ENCODE data around the gene UBQLN2.
"Not testable (repeated sequence)": the region's sequence is repeated elsewhere in the genome, so short reads cannot be mapped to it uniquely, and the experiment has no call there.

UBQLN2 gene

DNA sequence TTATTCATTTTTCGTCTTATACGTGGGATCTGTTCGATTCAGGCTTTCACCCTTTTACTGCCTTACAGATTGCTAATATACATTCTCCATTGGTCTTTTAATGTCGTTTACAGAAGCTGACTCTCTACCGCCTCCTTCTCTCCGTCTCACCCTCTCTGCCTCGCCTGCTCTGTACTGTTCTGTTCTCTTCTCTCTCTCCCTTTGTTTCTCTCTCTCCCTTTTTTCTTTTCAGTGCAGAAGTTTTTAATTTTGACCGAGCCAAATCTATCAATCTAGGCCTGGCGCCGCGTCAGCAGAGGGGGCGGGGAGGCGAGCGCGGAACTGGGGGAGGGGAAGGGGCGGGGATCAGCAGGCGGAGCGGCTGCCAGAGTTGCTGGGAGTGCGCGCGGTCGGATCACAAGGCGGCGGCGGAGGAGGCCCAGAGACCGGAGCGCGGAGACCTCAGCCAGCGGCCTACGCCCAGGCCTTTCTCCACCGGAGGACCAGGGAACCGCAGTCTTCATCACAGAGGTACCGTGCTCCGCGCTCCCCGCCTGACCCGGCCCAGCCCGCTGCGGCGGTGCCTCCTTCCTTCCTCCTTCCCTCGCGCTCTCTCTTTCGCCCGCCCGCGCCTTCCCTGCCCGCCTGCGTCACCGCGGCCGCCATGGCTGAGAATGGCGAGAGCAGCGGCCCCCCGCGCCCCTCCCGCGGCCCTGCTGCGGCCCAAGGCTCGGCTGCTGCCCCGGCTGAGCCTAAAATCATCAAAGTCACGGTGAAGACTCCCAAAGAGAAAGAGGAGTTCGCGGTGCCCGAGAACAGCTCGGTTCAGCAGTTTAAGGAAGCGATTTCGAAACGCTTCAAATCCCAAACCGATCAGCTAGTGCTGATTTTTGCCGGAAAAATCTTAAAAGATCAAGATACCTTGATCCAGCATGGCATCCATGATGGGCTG, at the start of gene UBQLN2:
UBQLN2 (plus strand) TSS at position 397 of the 931 bp plus-strand sequence; CDS start at position 644, 247 bp downstream.
- DNase-seq (ENCODE audit: low read depth) = peak; percentile 56

DNA sequence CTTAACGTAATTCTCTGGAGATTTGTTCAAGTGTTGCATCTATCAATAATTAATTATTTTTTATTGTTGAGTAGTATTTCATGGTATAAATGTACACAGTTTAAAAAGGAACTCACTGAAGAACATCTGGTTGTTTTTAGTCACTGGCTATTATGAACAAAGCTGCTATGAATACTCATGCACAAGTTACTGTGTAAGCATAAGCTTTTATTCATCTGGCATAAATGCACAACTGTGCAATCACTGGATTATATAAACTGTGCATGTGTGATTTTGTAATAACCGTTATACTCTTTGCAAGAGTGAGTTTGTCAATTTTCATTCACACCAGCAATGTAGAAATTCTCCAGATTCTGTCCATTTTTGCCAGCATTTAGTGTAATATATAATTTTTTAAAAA, 43.8 kb upstream of the UBQLN2 start:
- DNase-seq (ENCODE audit: low read depth) = no peak

GRCh38 chrX:56529482-56530007, 33.9 kb upstream of the UBQLN2 start:
- not testable (repeated sequence) for DNase-seq (ENCODE audit: low read depth)

DNA sequence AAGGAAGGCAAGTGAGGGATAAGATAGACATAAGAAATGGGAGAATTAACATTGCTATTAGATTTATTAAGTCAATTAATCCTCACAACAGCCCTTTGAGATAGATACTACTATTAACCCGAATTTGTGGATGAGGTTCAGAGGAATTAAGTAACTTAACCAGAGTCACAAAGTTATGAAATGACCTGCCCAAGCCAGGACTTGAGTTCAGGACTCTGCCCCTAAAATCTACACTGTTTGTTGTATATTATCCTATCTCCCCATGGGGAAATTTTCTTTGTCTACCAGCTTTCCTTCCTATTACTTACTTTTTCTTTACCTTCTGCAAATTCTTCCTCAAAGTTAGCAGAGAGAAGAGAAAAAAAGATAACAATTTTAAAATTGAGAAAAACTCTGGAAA, 33.4 kb upstream of the UBQLN2 start:
- no peak for DNase-seq (ENCODE audit: low read depth)

- DNase-seq (ENCODE audit: low read depth) = no peak
These were observed 12.8 kb upstream of the UBQLN2 start for GRCh38 chrX:56550667-56551066.

- DNase-seq (ENCODE audit: low read depth) = no peak
These were observed 8.6 kb upstream of the UBQLN2 start for GRCh38 chrX:56554870-56555269.

DNA sequence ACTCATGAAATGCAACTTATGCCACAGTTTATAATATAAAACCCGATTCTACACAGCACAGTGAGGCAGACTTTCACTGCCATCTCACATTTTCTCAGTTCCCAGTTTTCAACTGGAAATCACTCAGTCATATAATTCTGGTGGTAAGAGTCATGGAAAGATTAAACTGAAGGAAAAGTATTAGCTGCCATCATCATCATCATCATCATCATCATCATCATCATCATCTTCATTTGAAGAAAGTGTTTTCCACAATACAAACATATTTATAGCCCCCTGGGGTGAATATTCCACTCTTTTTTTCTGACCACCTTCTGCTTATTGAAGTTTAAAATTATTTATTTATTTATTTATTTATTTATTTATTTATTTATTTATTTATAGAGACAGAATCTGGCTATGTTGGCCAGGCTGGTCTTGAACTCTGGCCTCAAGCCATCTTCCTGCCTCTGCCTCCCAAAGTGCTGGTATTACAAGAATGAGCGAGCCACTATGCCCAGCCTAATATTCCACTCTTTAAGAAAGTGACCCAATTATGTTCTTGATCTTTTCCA, 6.0 kb upstream of the UBQLN2 start:
- DNase-seq (ENCODE audit: low read depth) = no peak

DNA sequence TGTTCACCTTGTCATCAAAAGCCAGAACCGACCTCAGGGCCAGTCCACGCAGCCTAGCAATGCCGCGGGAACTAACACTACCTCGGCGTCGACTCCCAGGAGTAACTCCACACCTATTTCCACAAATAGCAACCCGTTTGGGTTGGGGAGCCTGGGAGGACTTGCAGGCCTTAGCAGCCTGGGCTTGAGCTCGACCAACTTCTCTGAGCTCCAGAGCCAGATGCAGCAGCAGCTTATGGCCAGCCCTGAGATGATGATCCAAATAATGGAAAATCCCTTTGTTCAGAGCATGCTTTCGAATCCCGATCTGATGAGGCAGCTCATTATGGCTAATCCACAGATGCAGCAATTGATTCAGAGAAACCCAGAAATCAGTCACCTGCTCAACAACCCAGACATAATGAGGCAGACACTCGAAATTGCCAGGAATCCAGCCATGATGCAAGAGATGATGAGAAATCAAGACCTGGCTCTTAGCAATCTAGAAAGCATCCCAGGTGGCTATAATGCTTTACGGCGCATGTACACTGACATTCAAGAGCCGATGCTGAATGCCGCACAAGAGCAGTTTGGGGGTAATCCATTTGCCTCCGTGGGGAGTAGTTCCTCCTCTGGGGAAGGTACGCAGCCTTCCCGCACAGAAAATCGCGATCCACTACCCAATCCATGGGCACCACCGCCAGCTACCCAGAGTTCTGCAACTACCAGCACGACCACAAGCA, 898 bp downstream of the UBQLN2 start:
- no peak for DNase-seq (ENCODE audit: low read depth)

DNA sequence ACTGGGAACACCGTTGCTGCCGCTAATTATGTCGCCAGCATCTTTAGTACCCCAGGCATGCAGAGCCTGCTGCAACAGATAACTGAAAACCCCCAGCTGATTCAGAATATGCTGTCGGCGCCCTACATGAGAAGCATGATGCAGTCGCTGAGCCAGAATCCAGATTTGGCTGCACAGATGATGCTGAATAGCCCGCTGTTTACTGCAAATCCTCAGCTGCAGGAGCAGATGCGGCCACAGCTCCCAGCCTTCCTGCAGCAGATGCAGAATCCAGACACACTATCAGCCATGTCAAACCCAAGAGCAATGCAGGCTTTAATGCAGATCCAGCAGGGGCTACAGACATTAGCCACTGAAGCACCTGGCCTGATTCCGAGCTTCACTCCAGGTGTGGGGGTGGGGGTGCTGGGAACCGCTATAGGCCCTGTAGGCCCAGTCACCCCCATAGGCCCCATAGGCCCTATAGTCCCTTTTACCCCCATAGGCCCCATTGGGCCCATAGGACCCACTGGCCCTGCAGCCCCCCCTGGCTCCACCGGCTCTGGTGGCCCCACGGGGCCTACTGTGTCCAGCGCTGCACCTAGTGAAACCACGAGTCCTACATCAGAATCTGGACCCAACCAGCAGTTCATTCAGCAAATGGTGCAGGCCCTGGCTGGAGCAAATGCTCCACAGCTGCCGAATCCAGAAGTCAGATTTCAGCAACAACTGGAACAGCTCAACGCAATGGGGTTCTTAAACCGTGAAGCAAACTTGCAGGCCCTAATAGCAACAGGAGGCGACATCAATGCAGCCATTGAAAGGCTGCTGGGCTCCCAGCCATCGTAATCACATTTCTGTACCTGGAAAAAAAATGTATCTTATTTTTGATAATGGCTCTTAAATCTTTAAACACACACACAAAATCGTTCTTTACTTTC, 1.8 kb downstream of the UBQLN2 start:
- DNase-seq (ENCODE audit: low read depth) = no peak

- no peak for DNase-seq (ENCODE audit: low read depth)
These were observed 6.1 kb downstream of the UBQLN2 start for GRCh38 chrX:56569378-56570057.

DNA sequence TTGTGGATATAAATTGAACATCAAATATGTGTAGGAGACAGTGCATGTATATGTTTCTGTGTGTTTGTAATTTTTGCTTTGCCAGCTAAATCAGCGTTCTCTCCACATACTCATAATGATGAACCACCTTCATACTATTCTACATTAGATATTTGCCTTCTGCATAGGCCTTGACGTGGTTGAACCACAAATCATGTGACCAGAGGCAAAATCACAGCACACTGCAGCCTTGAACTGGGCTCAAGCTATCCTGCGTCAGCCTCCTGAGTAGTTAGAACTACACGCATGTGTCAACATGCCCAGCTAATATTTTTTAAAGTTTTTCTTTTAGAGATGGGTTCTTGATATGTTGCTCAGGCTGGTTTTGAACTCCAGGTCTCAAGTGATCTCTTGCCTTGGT, 9.5 kb downstream of the UBQLN2 start:
- no peak for DNase-seq (ENCODE audit: low read depth)

GRCh38 chrX:56574861-56575260, 11.4 kb downstream of the UBQLN2 start:
- no peak for DNase-seq (ENCODE audit: low read depth)

DNA sequence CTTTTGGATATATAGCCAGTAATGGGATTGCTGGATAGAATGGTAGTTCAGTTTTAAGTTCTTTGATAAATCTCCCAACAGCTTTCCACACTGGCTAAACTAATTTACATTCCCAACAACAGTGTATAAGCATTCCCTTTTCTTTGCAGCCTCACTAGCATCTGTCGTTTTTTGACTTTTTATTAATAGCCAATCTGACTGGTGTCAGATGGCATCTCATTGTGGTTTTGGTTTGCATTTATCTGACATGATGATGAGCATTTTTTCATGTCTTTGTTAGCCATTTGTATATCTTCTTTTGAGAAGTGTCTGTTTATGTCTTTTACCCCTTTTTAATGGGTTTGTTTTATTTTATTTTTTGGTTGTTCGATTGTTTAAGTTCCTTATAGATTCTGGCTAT, 13.3 kb downstream of the UBQLN2 start:
- no peak for DNase-seq (ENCODE audit: low read depth)

DNA sequence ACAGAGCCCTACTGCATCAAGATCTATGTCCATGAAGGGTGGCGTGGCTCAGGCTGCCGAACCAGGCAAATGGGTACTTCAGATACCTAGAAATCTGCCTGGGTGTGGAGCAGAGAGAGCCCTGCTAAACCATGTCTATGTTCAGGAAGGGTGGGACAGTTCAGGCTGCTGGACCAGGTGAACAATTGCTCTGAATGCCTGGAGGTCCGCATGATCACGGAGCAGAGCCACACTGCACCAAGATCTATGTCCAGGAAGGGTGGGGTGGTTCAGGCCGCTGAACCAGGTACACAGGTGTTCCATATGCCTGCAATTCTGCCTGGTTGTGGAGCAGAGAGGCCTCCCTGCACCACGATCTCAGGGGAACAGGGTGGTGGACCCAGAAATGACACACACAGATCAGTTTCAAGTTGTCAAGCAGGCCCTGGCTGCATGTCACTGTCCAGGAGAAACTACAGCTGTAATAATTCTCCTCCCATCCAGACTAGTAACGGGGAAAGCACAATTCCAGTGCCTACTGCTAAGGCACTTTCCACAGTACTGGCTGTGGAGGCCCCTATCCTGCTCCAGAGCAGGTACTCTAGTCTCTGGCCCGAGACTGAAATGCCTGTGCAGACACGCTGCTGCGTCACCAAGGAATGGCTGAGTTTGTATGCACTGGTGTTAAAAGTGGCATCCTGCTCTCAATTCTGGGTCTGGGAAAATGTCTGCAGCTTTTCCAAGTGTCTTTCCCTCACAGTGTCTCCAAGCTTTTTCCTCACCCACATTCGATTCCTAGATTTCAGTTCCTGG, 25.2 kb downstream of the UBQLN2 start:
- DNase-seq (ENCODE audit: low read depth) = no peak

DNA sequence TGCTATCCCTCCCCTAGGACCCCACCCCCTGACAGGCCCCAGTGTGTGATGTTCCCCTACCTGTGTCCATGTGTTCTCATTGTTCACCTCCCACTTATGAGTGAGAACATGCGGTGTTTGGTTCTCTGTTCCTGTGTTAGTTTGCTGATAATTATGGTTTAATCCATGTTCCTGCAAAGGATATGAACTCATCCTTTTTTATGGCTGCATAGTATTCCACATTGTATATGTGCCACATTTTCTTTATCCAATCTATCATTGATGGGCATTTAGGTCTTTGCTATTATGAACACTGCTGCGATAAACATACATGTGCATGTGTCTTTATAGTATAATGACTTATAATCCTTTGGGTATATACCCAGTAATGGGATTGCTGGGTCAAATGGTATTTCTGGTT, 28.4 kb downstream of the UBQLN2 start:
- DNase-seq (ENCODE audit: low read depth) = not testable (repeated sequence)

DNA sequence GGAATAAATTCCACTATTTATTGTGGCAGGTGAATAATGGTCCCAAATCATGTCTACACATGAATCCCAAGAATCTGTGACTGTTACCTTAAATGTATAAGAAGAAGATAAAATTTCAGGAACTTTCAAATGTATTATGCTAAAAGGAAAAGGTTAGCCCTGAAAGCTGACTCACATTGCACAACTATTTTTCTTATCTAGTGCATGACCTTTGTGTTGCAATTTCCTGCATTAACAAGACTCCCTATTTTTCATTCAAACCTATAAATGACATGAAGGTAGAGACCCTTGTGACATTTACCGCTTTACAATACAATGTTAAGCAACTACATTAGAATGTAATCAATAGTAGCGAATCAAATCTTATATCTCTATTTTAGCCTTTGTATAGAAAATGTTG, 36.7 kb downstream of the UBQLN2 start:
- no peak for DNase-seq (ENCODE audit: low read depth)

- DNase-seq (ENCODE audit: low read depth) = no peak
These were observed 37.6 kb downstream of the UBQLN2 start for GRCh38 chrX:56600987-56601386.

DNA sequence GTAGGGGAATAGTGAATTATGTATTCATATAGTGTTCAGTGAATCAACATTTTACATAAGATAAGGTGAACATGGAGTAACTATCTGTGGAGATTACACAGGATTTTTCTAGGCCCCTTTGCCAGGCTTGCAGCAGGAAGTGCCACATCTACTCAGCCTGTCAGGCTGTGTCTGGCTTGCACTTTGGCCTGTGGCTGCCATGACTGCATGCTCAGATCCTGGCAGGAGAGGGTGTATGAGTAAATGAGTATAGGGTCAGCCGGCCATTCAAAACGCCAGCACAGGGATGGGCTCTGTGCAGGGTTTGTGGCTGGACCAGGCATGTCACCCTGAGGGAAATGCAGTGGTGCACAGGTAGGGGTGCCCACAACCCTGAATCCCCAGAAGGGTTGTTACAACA, 51.9 kb downstream of the UBQLN2 start:
- no peak for DNase-seq (ENCODE audit: low read depth)
